GM20000 (cell line): ENCODE data around the gene UGT1A9.
"Not testable (repeated sequence)": the region's sequence is repeated elsewhere in the genome, so short reads cannot be mapped to it uniquely, and the experiment has no call there.

Experiments used
- DNase-seq: peaks from one replicate; pipeline ENCODE4 v3.0.0; 2012; ENCODE audit warnings: low spot score
- TF ChIP-seq, protein P1 (sequence below): IDR thresholded peaks from 2 replicates; pipeline ENCODE4 v1.5.1; 2012; ENCODE audit warnings: mild to moderate bottlenecking, control low read depth; ENCODE audit errors: extremely low read depth, missing control alignments

Gene UGT1A9

DNA sequence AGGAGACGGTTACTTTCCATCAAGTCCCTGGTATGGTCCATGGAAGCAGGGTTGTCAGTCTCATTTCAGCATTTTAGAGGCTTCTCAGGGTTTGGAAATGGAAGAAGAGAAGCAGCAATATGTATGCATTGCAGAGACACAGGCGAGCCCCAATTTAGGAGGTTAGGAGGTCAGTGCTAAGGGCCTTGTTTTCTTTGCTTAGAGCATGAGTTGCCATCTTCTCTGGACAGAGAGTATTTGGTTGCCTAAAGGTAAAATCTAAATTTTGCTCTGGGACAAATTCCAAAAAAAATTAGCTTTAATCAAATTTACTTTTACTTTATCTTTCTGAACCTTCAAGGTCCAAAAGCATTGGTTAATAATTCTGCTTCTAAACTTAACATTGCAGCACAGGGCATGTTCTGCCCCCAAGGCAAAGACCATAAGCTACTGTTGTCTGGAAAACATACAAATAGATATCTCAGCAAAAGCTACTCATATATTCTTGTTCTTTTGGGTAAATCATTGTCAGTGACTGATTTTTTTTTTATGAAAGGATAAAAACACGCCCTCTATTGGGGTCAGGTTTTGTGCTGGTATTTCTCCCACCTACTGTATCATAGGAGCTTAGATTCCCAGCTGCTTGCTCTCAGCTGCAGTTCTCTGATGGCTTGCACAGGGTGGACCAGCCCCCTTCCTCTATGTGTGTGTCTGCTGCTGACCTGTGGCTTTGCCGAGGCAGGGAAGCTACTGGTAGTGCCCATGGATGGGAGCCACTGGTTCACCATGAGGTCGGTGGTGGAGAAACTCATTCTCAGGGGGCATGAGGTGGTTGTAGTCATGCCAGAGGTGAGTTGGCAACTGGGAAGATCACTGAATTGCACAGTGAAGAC is at the start of gene UGT1A9:
TSS of gene UGT1A9 (plus strand) at position 609 of the 872 bp plus-strand sequence. CDS start at position 646, 37 bp downstream.
- TF ChIP-seq, protein P1, sequence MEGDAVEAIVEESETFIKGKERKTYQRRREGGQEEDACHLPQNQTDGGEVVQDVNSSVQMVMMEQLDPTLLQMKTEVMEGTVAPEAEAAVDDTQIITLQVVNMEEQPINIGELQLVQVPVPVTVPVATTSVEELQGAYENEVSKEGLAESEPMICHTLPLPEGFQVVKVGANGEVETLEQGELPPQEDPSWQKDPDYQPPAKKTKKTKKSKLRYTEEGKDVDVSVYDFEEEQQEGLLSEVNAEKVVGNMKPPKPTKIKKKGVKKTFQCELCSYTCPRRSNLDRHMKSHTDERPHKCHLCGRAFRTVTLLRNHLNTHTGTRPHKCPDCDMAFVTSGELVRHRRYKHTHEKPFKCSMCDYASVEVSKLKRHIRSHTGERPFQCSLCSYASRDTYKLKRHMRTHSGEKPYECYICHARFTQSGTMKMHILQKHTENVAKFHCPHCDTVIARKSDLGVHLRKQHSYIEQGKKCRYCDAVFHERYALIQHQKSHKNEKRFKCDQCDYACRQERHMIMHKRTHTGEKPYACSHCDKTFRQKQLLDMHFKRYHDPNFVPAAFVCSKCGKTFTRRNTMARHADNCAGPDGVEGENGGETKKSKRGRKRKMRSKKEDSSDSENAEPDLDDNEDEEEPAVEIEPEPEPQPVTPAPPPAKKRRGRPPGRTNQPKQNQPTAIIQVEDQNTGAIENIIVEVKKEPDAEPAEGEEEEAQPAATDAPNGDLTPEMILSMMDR = no peak

DNA sequence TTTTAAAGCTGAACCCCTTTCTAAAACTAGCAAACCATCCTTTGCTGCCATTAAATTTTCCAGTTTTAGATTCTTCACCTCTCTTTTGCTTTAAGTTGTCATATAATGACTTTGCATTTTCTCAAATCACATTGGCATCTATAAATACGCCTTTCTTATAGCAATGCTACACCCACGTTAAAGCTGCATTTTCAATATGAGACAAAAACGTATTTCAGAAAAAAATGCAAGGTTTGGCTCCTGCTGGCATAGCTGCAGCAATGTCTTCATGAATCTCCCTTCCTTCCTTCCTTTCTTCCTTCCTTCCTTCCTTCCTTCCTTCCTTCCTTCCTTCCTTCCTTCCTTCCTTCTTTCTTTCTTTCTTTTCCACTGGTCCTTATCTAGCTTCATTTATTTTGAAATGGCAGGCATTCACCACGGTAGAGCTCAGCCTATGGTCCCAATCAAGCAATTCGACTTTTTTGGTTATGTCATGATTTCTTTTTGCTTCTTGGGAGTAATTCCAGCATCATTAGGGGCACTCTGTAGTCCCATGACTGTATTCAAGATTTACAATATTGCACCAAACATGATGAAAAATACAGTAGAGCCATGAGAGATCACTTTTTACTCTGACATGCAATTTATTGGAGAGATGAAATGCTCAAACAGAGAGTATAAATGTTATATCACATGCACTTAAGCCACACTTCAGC is 44.2 kb upstream of the UGT1A9 start:
- no peak for DNase-seq
- TF ChIP-seq, protein P1 = no peak

More for the DNA sequence above, at the start of gene UGT1A9:
- DNase-seq = no peak

DNA sequence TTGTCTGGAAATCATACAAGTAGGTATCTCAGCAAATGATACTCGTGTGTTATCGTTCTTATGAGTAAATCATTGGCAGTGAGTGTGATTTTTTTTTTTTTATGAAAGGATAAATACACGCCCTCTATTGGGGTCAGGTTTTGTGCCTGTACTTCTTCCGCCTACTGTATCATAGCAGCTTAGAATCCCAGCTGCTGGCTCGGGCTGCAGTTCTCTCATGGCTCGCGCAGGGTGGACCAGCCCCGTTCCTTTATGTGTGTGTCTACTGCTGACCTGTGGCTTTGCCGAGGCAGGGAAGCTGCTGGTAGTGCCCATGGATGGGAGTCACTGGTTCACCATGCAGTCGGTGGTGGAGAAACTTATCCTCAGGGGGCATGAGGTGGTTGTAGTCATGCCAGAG is 35.4 kb upstream of the UGT1A9 start, which contains the start of gene UGT1A10:
TSS of gene UGT1A10 (plus strand) at position 143 of the 400 bp plus-strand sequence. CDS start at position 218, 75 bp downstream.
- not testable (repeated sequence) for DNase-seq

DNA sequence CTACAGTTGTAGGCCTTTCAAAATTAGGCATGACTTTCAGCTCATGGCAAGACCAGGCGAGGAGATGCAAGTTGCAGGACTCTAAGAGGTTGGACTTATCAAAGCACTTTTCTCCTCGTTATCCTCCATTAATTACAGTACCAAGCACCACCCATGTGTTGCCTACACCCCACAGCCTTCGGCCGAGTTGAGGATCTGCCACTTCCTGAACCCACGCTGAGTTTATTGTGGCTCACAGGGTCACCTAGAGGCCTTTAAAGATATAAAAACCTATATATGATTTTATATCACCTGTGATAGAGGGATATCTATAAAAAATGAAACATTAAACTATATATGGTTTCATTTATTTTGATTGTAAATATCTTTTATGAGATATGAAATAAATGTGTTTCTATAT is 32.9 kb upstream of the UGT1A9 start:
- TF ChIP-seq, protein P1 = no peak
- no peak for DNase-seq

DNA sequence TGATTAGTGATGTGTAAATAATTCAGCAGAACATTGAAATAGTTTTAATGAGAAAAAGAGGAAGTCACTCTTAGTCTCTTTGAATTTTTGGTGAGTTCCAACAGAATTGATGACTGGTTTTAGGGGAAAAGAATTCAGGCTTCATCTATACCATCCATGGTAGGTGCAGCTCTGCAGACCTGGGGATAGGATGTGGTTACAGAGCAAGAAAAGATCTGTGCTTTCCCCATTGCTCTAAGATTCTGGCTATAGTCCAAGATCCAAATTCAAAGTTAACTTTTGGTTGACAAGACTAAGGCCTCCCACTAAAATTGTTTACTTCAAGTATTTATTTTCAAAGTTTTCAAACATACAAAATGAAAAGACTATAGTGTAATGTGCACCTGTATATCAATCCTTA is 31.8 kb upstream of the UGT1A9 start:
- TF ChIP-seq, protein P1 = no peak
- DNase-seq = no peak

DNA sequence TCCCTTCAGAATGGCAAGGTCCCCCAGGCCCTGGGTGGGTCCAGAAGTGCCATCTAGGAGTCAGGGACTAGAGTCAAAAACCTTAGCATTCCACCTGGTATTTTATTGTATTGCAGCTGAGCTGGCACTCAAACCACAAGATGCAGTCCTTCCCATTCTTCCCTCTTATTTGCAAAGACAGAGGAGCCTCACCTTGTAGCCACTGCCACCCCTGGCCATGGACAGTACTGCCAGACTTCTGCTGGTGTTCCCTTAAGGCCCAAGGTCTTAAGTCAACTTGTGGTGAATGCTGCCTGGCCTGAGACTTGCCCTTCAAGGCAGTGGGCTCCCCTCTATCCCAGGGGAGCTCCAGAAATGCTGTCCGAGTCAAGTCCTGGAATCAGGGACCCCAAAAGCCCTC is 28.6 kb upstream of the UGT1A9 start:
- TF ChIP-seq, protein P1 = no peak
- no peak for DNase-seq

DNA sequence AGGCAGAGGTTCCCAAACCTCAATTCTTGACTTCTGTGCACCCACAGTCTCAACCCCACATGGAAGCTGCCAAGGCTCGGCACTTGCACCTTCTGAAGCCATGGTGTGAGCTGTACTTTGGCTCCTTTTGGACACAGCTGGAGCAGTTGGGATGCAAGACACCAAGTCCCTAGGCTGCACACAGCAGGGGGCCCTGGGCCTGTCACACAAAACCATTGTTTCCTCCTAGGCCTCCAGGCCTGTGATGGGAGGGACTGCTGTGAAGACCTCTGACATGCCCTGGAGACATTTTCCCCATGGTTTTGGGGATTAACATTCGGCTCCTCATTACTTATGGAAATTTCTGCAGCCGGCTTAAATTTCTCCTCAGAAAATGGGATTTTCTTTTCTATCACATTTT is 25.7 kb upstream of the UGT1A9 start:
- DNase-seq = not testable (repeated sequence)

DNA sequence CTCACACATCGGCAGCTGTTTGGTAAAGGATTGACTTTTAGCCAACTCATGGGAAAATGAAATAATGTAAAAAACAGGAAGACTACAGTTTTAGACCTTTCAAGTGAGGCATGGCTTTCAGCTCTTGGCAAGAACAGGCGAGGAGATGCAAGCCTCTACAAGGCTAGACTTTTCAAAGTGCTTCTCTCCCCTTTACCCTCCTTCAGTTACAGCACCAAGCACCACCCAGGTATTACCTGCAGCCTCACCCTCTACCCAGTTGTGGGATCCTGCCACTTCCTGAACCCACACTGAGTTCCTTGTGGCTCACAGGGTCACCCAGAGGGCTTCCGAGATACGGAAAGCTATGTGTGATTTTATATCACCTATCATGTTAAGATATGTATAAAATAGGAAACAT is 20.7 kb upstream of the UGT1A9 start:
- no peak for DNase-seq
- TF ChIP-seq, protein P1 = no peak
